GM20431 (cell line): ENCODE measurements around the gene TBC1D4.

Experiments
- in situ Hi-C: fragments of 300-500 bp; cut with MseI, MboI; formaldehyde crosslinking; loops from one replicate; pipeline ENCODE4 v1.15.0; 2020; ENCODE audit warnings: low sequenced_read_pairs; ENCODE audit not compliant: unreplicated experiment

Gene TBC1D4

DNA sequence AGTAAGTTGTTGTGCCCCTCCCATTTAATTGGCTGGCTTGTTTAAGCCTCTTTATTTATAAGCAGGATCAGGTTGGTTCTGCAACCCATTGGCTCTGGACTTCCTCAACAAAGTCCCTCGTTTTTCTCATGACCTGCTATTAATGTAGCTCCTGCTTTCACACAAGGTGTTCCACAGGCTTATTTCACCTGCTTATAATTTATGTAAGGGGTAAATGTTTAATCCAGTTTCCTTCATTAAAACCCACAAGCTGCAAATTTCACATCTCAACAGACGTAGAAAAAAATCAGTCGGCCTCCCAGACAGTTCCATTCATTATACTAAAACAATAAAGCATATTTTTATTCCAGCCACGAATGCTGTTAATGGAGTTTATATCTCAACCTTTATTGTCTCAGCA lies 86.1 kb downstream of the TBC1D4 start:
- in situ Hi-C loops: no loop called here

DNA sequence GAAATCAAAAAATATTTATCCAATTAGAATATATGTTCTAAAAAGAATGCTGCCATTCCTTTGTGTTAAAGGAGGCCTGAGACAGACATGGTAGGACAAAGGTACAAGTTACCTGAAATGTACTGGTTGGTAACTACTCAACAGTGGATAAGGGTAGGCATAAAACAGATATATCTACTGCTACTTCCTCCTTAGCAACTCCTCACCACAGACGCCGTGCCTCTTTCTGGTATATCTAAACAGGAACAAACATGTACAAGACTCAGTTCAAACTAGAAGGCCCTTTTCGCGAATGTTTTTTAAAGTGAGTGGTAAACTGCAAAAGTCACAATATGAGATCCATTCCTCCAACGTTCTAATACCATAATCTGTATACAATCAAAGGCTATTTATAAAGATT lies 86.9 kb downstream of the TBC1D4 start:
- in situ Hi-C loops: no loop called here

DNA sequence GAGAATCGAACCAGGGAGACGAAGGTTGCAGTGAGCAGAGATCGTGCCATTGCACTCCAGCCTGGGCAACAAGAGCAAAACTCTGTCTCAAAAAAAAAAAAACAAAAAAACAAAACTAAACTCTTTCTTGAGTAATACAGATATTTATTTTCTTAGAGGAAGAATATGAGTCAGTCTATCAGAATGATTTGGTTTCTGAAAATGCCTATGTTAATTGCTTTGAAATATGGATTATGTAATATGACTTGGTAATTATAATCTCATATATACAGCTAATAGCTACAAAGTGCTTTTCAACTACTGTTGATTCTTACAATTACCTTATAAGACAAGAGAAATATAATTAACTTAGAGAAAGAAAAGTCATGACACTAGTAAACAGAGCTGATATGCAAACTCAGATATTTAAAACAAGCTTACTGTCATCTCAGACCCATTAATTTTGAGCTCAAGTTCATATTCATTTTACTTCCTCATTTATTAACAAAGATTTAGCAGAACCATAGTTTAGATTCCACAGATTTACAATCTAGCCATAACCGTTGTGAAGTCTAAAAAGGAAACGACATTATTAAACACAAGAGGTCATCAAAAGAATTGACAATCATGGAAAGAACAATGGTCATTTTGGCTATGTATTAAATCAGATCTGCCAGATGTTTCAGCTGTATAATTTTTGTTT lies 88.0 kb downstream of the TBC1D4 start:
- in situ Hi-C loops: no loop called here

DNA sequence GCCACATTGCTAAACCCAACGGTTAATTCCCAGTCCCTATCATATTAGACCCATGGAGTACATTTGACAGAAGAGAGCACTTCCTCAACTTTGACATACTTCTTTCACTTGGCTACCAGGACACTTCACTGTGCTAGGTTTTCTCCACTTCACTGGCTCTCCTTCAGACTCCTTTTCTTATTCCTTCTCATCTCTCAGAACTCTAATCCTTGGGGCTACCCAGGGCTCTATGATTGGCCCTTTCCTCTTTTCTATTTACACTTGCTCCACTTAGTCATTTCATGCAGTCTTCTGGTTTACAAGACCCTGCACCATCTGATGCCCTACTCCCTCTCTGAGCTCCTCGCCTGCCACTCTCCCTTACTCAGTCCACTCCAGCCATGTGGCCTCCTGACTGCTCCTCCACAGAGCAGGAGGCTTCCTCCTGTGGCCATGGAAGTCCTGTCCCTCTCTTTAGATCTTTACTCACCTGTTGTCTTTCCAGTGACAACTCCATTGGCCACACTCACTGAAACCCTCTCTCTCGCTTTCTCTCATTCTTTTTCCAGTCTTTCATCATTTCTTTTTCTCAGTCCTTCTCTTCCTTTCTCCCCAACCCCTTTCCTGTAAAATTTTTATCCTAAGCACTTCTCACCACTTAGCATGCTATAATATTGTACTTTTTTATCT lies 90.4 kb downstream of the TBC1D4 start:
- in situ Hi-C loops: no loop called here

DNA sequence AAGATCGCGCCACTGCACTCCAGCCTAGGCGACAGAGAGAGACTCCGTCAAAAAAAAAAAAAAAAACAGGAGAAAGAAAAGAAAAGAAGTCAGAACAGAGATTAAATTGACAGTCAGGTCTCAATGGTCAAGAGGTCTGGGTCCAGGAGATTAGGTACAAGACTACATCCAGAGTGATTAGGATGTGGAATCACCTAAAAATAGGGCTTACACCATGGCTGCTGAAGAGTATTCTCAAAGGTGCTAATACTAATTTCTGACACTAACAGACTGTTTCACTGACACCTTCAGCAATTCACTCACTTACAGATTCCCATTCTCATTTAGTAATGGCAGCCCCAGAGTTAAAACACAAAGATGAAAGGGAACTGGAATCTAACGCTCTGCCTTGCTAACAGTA lies 91.7 kb downstream of the TBC1D4 start:
- in situ Hi-C loops: no loop called here

DNA sequence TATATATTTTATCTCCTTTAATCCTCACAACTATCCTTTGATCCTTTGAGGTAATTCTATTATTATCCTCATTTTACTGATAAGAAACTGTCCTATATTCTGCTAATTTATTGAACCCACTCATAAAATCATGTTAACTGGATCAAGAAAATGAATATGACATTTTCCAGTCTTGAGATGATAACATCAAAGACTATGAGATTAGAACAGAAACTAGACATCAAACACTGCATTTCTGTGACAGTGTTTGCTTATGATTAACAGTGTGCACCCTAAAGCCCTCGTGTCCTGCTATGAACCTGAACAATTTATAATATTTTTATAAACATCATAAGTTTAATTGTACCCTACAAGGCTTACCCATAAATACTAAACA lies 96.3 kb downstream of the TBC1D4 start:
- in situ Hi-C loops: no loop called here

DNA sequence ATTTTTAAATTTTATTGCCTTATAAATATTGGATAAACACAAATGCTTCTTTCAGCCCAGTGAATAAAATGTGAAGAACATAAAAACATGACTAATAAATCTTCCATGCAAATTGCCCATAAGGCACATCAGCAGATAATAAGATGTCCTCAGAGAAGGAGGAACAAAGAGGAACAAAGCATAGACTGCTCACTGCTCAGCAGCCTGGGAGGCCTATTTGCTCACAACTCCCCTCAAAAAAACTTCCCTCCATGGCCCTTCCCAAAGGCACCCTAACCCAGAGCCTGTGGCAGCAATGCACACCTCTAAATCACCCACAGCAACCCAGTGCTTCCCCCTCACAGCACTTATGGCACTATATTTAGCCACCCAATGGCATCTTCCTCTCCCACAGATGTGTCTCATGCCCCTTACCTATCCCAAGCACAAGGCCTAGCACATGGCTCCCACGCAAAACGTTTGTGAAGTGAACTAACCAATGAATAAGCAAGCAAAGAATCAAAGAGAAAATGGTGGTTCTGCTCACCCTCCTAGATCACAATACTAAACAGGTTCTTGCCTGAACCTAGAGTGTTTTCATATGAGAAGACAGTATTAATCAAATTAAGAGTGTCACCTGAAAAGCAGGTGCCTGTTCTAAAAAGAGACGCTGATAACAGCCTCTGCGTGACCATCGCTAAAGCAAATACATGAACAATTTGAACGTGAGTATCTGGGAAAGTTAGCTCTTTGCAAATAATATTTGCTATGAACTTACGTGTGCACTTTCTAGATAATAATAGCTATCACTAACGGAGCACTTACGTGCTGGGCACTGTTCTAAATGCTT lies 96.9 kb downstream of the TBC1D4 start:
- in situ Hi-C loops: no loop called here

DNA sequence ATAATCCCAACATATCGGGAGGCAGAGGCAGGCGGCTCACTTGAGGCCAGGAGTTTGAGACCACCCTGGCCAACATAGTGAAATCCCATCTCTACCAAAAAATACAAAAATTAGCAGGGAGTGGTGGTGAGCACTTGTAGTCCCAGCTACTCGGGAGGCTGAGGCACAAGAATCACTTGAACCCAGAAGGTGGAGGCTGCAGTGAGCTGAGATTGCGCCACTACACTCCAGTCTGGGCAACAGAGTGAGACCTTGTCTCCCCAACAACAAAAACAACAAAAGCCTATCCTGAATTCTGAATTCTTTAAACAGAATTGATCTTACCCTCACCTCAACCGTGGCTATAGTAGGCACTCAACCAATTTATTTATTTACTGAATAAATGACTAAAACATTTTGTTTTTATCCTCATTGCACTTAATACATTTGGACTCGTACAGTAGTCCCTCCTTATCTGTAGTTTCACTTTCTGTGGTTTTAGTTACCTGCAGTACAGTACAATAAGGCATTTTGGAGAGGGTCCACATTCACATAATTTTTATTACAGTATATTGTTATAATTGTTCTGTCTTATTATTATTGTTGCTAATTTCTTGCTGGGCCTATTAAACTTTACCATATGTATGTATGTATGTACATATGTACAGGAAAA lies 98.8 kb downstream of the TBC1D4 start:
- in situ Hi-C loops: no loop called here

DNA sequence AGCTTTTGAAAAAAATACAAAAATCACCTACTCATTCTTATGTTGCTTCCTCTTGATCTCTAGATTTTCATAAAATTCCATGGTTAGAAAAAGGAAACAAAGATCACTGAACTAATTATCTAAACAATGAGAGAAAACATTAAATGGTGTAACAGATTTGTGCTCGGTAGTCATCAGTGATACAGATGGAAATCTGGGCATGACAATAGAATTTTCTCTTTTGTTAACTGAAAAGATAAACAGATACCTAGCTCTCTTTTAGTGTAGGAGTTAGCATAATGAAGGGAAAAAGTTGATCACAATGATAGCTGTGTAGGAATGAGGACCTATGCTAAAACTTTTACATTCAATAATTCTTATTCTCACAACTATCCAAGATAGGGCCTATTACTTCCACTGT lies 103.7 kb downstream of the TBC1D4 start:
- in situ Hi-C loops: no loop called here

DNA sequence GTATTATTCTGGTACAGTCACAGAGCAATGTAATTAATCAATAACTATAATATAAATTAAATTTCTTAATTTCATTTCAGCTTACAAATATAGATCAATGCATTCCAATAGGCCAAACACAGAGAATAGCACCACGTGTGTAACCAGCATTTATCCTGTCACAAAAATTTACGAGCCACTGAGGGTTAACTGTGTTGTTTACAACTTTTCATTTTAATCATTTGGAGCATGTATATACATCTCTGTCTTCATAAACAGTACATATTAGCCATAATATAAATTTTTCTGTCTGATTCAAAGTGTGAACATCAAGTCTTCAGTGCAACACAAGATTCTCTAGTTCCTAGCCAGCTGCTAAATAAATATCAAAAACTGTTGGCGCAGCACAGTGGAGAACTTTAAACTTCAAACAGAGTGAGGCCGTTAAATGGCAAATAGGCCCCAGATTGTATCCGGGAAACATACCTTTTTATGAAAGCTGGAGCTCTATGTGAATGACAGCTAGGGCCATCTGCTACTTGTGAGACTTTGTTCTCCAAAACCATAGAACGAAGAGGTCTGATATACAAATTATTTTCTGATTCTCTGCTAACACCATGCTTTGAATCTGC lies 105.1 kb downstream of the TBC1D4 start:
- in situ Hi-C loops: no loop called here

DNA sequence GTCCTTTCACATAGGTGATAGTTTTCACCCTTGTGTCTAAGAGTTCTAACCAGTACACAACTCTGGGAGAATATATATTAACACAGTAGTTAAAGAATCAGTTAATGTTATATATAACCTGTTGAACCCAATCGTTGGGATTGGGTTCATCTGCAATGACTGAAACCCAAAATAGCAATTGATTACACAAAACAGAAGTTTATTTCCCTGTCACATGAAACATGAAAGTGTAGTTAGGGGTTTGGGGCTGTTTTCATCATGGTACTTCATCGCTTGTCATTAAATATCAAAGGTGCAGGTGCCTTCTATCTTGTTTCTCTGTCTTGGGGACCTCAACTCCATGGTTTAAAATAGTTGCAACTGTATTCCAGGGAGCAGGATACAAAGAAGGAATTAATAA lies 106.6 kb downstream of the TBC1D4 start:
- in situ Hi-C loops: no loop called here

DNA sequence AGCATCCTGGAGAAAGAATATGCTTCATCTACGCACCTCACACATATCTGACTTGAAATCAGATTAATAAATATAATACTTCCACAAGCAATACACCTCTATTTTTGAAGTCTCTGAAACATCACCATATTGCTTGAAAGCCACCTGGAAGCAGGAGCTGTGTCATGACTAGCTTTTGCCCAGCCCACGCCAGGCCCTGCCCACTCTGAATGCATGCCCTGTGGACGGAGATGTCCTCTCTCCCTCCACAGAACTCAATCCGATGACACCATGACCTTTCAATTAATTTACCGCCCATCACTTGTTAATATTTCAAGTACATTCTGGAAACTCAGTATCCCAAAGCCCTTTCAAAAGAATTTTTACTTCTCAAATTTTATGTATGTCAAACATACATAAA lies 108.0 kb downstream of the TBC1D4 start:
- in situ Hi-C loops: no loop called here

DNA sequence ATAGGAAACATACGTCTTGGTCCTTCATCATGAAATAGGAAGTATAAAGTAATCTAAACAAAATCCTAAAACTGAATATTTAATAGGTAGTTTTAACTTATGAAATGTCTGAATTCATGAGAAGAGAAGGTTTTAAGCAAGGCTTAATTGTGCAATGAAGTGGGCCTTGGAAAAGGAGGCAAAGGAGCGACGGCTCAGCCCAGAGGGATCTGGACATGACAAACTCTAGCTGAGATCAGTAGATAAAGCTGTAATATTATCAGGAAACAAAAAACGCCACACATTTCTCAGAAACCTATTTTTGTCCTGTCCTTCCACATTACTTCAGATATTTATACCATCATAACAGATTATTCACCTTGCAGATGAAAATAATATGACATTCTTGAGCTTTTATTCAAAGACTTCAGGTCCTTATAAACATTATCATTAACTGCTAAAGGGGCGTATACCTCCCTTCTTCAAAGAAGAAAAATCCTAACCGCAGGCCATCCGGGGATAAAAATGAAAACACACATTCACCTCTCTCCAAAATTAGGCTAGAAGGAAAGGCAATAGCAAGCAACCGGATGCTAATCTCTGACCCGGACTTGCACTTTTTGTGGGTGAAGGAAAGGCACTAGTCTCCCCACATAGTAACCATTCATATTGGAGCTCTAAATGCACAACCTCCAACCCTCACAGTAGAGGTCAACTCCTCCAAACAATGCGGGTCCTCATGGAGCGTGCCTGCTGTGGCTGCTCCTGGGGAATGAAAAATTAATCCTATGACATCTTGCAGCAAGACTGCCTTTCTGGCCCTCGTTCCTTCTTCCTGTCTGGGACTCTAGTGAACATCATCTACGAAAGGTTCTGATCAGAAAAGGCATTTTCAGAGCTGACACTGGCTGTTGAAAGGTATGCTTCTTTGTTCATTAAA lies 108.8 kb downstream of the TBC1D4 start:
- in situ Hi-C loops: no loop called here

DNA sequence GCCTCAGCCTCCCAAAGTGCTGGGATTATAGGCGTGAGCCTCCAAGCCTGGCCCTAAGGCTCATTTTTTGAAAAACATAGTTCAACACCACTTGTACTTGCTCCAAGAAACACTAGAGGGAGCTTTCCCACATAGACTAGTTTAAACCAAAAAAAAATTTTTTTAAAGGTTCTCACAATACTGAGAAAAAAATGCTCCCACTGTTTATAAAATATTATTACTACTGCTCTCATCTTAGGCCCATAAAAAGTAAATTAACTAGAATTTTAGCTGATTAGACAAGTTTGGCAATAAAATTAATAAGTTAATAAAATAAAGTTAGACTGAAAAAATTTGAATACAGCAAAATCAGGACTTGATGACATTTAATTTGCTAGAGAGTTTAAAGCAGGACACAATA lies 109.5 kb downstream of the TBC1D4 start:
- in situ Hi-C loops: no loop called here

DNA sequence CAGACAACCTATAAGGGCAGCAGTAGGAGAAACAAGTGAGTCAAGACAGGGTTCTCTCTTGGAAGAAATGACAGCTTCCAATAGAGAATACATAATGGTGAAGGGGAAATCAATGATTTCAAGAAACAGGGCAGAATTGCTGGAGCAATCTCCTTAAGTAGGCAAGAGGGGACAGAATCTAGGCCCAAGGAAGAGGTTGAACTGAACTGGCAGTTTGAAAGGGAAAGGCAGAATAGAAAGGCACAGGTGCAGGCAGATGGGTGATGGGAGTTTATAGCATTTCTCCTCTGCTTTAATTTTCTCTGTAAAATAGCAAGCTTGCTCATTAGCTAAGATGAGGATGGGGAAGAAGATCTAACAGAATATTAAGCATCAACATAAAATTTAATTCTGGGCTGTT lies 110.8 kb downstream of the TBC1D4 start:
- in situ Hi-C loops: no loop called here

DNA sequence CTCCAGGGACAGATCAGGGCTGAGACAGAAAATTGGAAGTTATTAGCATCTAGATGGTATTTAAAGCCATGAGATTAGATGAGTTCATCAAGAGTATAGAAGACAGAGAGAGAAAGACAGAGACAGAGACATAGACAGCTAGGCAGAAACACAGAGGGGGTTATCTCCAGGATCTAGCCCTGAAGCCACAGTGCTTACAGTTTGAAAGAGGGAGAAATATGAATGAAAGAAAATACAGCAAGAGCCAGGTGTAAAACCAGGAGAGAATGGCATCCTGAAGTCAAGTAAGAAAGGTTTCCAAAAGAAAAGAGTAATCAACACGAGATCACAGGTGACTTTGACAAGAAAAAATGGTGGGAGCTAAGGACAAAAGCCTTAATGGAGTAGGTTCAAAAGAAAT lies 111.2 kb downstream of the TBC1D4 start:
- in situ Hi-C loops: no loop called here

DNA sequence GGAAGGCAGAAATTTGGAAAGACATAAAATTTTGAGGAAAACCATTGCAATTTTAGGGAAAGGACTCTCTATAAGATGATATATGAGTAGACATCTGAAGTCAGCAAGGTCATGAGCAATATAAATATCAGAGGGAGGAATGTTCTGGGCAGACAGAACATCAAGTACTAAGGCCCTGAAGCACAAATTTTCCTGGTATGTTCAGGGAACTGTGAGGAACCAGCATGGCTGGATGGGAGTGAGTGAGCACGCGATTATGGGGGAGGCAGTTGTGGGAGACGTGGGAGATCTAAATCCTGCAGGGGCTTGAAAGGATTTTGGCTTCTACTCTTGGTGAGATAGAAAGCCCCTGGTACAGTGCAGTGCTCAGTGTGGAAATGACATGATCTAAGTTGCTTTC lies 112.0 kb downstream of the TBC1D4 start:
- in situ Hi-C loops: no loop called here

DNA sequence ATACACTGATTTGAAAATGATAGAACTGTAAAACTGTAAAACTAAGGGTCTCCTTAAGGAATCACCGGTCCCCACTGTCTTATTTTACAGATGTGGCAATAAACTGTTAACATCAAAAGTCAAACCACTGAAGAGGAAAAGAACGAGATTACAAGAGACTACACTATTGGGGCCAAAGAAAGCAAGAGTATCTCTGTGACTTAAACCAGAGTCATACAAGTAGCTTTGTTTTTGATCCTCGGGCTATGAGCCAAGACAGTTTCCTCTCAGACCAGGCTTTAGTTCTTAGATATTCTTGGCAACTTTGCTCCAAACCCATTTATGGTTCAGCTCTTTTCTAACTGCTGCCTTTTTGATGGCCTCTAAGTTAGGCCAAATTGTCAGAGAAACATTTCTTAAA lies 113.8 kb downstream of the TBC1D4 start:
- in situ Hi-C loops: no loop called here
